ENCODE data around the gene ADAM22.

The ADAM22 gene

DNA sequence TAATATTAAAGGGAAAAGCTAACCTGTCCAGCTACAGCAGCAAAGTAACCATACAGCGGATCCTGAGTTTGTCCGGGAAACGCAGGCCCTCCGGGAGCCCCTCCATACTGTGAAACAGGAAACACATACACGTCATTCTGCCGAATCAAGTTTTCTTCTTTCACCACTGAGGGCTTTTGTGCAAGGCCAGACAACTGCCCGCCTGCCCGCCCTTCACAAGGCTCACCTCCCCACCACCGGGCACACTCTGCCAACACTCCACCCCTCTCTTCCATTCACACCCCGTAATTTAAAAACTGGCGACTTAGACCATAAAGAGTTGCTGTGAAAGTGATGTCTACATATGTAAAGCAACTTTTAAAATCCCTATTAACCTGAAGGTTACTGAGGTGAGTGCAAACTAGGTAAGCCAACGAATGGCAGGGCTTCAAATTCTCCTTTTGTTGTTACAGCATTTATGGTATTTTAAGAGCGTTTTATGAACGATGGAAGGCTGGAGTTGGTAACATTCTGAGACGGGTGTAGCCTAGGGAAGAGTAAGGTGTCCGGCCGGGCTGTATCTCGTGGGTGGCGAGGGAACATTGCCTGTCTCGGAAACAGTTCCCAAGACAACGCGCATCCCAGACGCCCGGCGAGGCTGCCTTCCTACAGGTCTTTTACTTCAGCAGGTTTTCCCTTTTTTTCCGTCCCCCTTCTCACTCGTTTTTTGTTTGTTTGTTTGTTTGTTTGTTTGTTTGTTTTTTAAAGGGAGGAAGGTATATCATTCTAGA lies 285.0 kb downstream of the ADAM22 start:
- peak; percentile 43 for DNase-seq
- no peak for ATAC-seq

- DNase-seq = peak; percentile 92
- ATAC-seq = peak; percentile 97
Measured at GRCh38 chr7:88219781-88220747, 286.0 kb downstream of the ADAM22 start, which contains the start of gene SRI. Gene SRI, minus strand, starts transcription at chr7:88220038. Its CDS starts 12 bp downstream, at chr7:88220026.

DNA sequence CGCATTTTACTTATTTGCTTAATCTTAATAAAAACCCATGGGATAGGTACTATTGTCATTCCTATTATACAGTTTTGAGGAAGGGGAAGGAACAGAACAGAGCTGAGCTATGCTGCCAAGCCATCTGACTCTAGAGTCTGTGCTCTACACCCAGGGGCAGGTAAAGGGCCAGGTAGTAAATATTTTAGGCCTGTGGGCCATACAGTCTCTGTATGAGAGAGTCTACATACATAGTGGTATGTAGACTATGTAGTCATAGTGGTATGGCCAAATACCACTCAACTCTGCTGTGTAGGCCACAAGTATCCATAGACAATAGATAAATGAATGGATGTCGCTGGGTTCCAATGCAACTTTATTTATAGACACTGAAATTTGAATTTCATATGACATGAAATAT lies 289.2 kb downstream of the ADAM22 start:
- ATAC-seq (no peak), DNase-seq (no peak)

- DNase-seq (no peak), ATAC-seq (no peak)
Measured at GRCh38 chr7:88224601-88225275, 290.7 kb downstream of the ADAM22 start.

- DNase-seq = no peak
Measured at GRCh38 chr7:88226201-88226600, 292.1 kb downstream of the ADAM22 start.

GRCh38 chr7:88226886-88227516 lies 292.9 kb downstream of the ADAM22 start:
- ATAC-seq = no peak
- DNase-seq = no peak

More at GRCh38 chr7:88226201-88226600, 292.1 kb downstream of the ADAM22 start:
- ATAC-seq = no peak

DNA sequence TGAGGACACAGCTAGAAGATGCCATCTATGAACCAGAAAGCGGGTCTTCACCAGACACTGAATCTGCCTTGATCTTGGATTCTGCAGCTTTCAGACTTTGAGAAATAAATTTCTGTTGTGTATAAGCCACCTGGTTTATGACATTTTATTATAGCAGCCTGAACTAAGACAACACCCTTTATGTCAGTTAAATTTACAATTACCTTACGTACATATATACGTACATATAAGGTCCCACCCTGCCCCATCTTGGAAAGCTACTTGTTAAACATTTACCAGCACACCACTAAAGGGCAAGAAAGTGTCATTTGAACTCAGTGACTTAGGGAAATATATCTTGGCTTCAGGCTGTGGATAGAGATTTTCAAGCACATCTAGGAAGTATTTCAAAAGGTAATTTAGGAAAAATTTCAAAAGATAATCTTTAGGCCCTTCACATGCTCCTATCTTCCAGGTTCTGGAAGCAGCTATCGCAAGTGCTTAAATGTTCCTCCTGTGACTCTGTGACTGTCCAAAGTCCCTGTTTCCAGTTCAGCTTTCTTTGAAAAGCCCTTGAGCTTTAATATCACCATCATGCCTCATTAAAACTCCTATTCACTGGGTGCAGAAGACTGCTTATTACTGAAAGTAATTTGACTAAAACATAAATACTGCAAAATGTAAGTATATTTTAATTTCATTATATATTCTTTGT lies 295.4 kb downstream of the ADAM22 start:
- DNase-seq (no peak), ATAC-seq (no peak)

GRCh38 chr7:88230646-88231045 lies 296.6 kb downstream of the ADAM22 start:
- ATAC-seq (no peak), DNase-seq (no peak)

DNA sequence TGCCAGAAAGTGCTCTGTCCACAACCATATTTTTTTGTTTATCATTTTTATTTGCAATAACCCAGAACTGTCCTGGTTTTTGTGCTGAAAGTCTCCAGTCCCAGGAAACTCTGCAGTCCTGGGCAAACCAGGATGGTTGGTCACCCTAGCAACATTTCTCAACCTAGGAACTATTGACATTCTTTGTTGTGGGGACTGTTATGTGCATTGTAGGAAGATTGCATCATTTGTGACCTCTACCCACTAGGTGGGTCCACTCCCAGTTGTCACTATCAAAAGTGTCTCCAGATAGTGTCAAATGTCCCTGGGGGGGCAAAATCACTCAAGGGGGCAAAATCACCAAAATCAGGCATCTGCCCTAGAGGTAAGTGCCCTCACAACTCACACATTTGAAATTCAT lies 299.8 kb downstream of the ADAM22 start:
- ATAC-seq (no peak), DNase-seq (no peak)

- DNase-seq (no peak), ATAC-seq (no peak)
Measured at GRCh38 chr7:88239852-88240251, 305.8 kb downstream of the ADAM22 start.

GRCh38 chr7:88243345-88243909 lies 309.4 kb downstream of the ADAM22 start:
- ATAC-seq (no peak), DNase-seq (no peak)

GRCh38 chr7:88244258-88244657 lies 310.2 kb downstream of the ADAM22 start:
- ATAC-seq (no peak), DNase-seq (no peak)
